ENCODE data around the gene NAPSA.

GRCh38 chr19:50341091-50341564, 24.3 kb downstream of the NAPSA start:
- TF ChIP-seq POLR2A (IDR thresholded peaks at IDR 0.05) (no peak), CTCF (IDR thresholded peaks at IDR 0.05) (no peak)
